Body of pancreas (tissue), 4 donors: Measurements from ENCODE around the gene KIAA0825. TPM values are rescaled to one million over a fixed set of nuclear protein-coding genes. Genes with fewer than 3 reads are reported as not detected.

Experiments used
- ATAC-seq: fragments of 150-250 bp; one replicate; pipeline ENCODE4 v1.9.1; 2016
- DNase-seq, 4 donors: peaks; one replicate each; pipeline ENCODE4 v3.0.0-alpha.2; 2019
- H3K27ac ChIP-seq, 4 donors: fragments of 200-600 bp; sonication (generic); 1 replicate in 3 of 4; 2 replicates in 1 of 4; pipeline versions ENCODE4 v1.5.1 to v1.6.1; 2016 to 2019; ENCODE audit warnings: mild to moderate bottlenecking in 1 of 4, mixed read lengths in 1 of 4, moderate library complexity in 1 of 4
- H3K27me3 ChIP-seq, 2 donors: fragments of 200-600 bp; sonication (generic); one replicate each; pipeline ENCODE4 v1.6.0; 2016; ENCODE audit warnings: mild to moderate bottlenecking in 1 of 2
- H3K36me3 ChIP-seq, 2 donors: fragments of 200-600 bp; sonication (generic); replicated peaks in 1 of 2; 2 replicates each; pipeline ENCODE4 v1.5.1; 2016; ENCODE audit warnings: low read depth in 2 of 2; ENCODE audit not compliant: insufficient read depth in 1 of 2
- H3K4me1 ChIP-seq: fragments of 200-600 bp; sonication (generic); one replicate; pipeline ENCODE4 v1.6.0; 2016
- H3K4me3 ChIP-seq, 2 donors: fragments of 200-600 bp; sonication (generic); 1 replicate in 1 of 2; 2 replicates in 1 of 2; pipeline ENCODE4 v1.5.1; 2016 to 2019
- H3K9me3 ChIP-seq, 3 donors: fragments of 200-600 bp; sonication (generic); 1 replicate in 2 of 3; 2 replicates in 1 of 3; pipeline ENCODE4 v1.5.1; 2016
- POLR2A ChIP-seq, 3 donors: fragments of 450-650 bp; IDR thresholded peaks; one replicate each; pipeline ENCODE4 v1.6.1; 2016; ENCODE audit warnings: antibody characterized with exemption in 3 of 3, mild to moderate bottlenecking in 2 of 3
- WGBS, 2 donors: methylation state at CpG; one replicate each; pipeline ENCODE4 v1.1.5; 2017; 5-methylcytosine and 5-hydroxymethylcytosine counted together
- intact Hi-C: fragments of 100-400 bp; cut with DNase I; formaldehyde crosslinking; loops from one replicate; pipeline ENCODE4 v1.15.1; 2023
- total RNA-seq, 2 donors: library from RNA; depleted of rRNA; stranded (reverse); fragments of >200 nt; gene quantifications; one replicate each; pipeline ENCODE4 v1.1.0, GENCODE V29; 2016
- TF ChIP-seq, protein P1 (sequence below), 7 experiments: fragments of 450-650 bp in 4 of 7; fragments of 200-600 bp in 3 of 7; sonication (generic) in 3 of 7; IDR thresholded peaks; one replicate each; pipeline ENCODE4 v1.5.1; 2016 to 2019; ENCODE audit warnings: antibody characterized with exemption in 7 of 7

KIAA0825 gene
- total RNA-seq, 2 donors from 2014 or later, result 5.7 to 6.6 TPM

GRCh38 chr5:94632024-94632423 is 13.6 kb upstream of the KIAA0825 start:
- Histone ChIP-seq H3K4me1 (no peaks in the 10 kb centered on the region), H3K27ac (no peak overlapping the region), H3K36me3 (no peaks in the 10 kb centered on the region), H3K9me3 (no peaks in the 10 kb centered on the region), H3K4me3 (no peak overlapping the region), H3K27me3 (no peaks in the 10 kb centered on the region)
- no peak for DNase-seq
- 66 to 80% methylated on average over 2 of the region's 2 CpGs for WGBS, 2 donors
- intact Hi-C loops, result no loop called here
- no peak for ATAC-seq
- TF ChIP-seq, protein P1, sequence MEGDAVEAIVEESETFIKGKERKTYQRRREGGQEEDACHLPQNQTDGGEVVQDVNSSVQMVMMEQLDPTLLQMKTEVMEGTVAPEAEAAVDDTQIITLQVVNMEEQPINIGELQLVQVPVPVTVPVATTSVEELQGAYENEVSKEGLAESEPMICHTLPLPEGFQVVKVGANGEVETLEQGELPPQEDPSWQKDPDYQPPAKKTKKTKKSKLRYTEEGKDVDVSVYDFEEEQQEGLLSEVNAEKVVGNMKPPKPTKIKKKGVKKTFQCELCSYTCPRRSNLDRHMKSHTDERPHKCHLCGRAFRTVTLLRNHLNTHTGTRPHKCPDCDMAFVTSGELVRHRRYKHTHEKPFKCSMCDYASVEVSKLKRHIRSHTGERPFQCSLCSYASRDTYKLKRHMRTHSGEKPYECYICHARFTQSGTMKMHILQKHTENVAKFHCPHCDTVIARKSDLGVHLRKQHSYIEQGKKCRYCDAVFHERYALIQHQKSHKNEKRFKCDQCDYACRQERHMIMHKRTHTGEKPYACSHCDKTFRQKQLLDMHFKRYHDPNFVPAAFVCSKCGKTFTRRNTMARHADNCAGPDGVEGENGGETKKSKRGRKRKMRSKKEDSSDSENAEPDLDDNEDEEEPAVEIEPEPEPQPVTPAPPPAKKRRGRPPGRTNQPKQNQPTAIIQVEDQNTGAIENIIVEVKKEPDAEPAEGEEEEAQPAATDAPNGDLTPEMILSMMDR (IDR thresholded peaks at IDR 0.05), result no peak
- TF ChIP-seq POLR2A (IDR thresholded peaks at IDR 0.05), result no peak

DNA sequence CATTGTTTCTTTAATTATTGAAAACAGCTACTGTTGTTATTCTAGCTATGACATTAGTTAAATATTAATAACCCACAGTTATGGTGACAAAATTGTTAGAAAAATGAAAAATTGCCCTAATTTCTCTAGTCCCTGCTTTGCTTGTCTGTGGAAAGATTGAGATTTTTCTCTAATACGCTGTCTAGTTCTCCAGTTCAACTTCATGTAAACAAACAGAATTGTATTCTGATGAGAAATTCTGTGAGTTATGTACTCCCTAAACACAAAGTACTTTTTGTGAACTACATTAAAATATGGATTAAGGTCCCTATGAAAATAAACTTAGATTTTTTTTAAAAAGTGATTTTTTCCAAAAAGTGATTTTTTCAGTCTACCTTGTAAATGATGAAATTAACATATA is 8.8 kb upstream of the KIAA0825 start:
- no peak for ATAC-seq
- H3K4me3 ChIP-seq, result no peak overlapping the region
- H3K27me3 ChIP-seq, result no peaks in the 10 kb centered on the region
- whole genome bisulfite sequencing, 2 donors, result 74 to 79% methylated on average over 1 of the region's 1 CpG
- no peaks in the 10 kb centered on the region for H3K36me3 ChIP-seq
- no peaks in the 10 kb centered on the region for H3K4me1 ChIP-seq
- TF ChIP-seq, protein P1 (IDR thresholded peaks at IDR 0.05), result no peak
- no peak for TF ChIP-seq POLR2A (IDR thresholded peaks at IDR 0.05)
- H3K27ac ChIP-seq, result no peak overlapping the region
- intact Hi-C loops, result no loop called here
- no peaks in the 10 kb centered on the region for H3K9me3 ChIP-seq
- DNase-seq, result no peak

DNA sequence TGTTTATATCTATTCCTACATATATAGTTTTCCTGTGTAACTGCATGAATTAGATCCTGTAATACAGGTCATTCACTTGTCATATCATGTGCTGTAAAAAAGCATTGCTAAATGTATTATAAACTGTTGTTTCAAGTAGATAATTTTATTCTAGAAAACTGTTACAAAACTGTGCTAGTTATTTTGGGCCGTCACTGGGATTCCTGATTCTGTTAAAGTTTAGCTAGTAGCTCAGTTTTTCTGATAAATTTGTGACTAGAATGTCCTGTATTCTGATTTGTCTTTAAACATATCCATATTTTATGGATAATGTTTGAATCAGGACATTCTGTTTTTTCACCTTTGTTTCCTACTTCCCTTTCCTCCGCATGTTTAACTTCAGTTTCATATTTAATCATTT is 5.5 kb upstream of the KIAA0825 start:
- DNase-seq (no peak), ATAC-seq (no peak)
- H3K4me1 ChIP-seq, result peaks cover 11% of the 10 kb centered on the region
- no peaks in the 10 kb centered on the region for H3K27me3 ChIP-seq
- peak overlapping the region in 1 of 4 donors; percentile 16 for H3K27ac ChIP-seq
- TF ChIP-seq POLR2A (IDR thresholded peaks at IDR 0.05), result no peak
- TF ChIP-seq, protein P1 (IDR thresholded peaks at IDR 0.05), result no peak
- WGBS, 2 donors, result 40 to 43% methylated on average over 2 of the region's 2 CpGs
- H3K36me3 ChIP-seq, result no peaks in the 10 kb centered on the region
- intact Hi-C loops, result no loop called here
- H3K9me3 ChIP-seq, result no peaks in the 10 kb centered on the region
- H3K4me3 ChIP-seq, result no peak overlapping the region

DNA sequence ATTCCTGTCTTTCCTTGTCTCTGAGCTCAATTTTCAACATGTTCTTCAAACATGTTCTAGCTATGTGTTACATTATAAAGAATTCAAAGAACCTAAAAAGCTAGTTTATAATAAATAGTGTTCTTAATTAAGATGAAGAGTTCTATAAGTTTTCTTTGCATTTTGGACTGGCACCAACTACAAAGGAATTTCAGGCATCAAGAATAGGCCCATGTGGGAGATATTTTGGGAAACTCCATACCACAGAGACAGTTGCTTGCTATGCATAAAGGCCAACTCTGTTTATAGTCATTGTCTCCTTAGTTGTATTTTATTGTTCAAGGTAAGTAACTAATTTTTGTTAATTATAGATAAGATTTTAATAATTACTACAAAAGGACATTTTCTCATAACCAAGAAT is 4.6 kb upstream of the KIAA0825 start:
- Histone ChIP-seq H3K4me1 (peaks cover 11% of the 10 kb centered on the region), H3K27me3 (no peaks in the 10 kb centered on the region), H3K36me3 (no peaks in the 10 kb centered on the region), H3K27ac (no peak overlapping the region), H3K4me3 (no peak overlapping the region), H3K9me3 (no peaks in the 10 kb centered on the region)
- no peak for TF ChIP-seq POLR2A (IDR thresholded peaks at IDR 0.05)
- TF ChIP-seq, protein P1 (IDR thresholded peaks at IDR 0.05), result no peak
- DNase-seq (no peak), ATAC-seq (no peak)
- intact Hi-C loops, result no loop called here

DNA sequence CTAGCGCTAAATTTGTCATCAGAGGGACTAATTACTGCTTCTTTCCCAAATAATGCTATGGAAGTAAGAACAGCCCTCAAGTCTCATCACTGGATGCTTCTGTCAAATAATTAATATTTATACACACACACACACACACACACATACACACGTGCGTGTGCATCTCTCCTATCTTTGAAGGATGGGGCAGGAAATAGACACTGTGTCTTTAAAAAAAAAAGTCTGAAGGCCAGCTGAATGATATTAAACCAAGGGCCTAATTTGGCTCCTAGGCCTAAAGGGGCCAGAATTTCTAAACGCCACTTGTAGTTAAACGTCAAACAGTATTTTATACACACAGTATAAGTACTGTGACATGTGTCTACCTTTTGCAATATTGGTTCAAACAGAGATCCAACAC is 3.4 kb upstream of the KIAA0825 start:
- ATAC-seq, result no peak
- WGBS, 2 donors, result 55 to 61% methylated on average over 5 of the region's 5 CpGs
- H3K36me3 ChIP-seq, result no peaks in the 10 kb centered on the region
- H3K4me3 ChIP-seq, result no peak overlapping the region
- no peak for TF ChIP-seq POLR2A (IDR thresholded peaks at IDR 0.05)
- TF ChIP-seq, protein P1 (IDR thresholded peaks at IDR 0.05), result no peak
- no peak overlapping the region for H3K27ac ChIP-seq
- H3K9me3 ChIP-seq, result no peaks in the 10 kb centered on the region
- peaks cover 12% of the 10 kb centered on the region for H3K4me1 ChIP-seq
- H3K27me3 ChIP-seq, result no peaks in the 10 kb centered on the region
- no peak for DNase-seq
- intact Hi-C loops, result no loop called here
